Activated T-cell treated with anti-CD3 and anti-CD28 coated beads, Interleukin-2, amount 50 U/mL, for 72 hours (primary cell): ENCODE results near the gene PPP2R5D. TPM values are rescaled to one million over a fixed set of nuclear protein-coding genes. Genes with fewer than 3 reads are reported as not detected.

Experiments
- ATAC-seq, 2 donors: fragments of 150-1000 bp; cut with Tn5 transposase; replicated peaks in 1 of 2; 2 replicates each; pipeline ENCODE4 v1.10.0; 2021; ENCODE audit warnings: moderate library complexity in 2 of 2, mild to moderate bottlenecking in 1 of 2
- DNase-seq, 2 donors: peaks; one replicate each; pipeline ENCODE4 v3.0.0; 2021 to 2022; ENCODE audit warnings: mixed read lengths in 1 of 2
- H3K27ac Mint-ChIP-seq: one replicate; pipeline ENCODE4 v1.8.0; 2022; ENCODE audit warnings: mild to moderate bottlenecking, moderate library complexity, mixed read lengths
- H3K27me3 Mint-ChIP-seq: one replicate; pipeline ENCODE4 v1.8.0; 2022; ENCODE audit warnings: low read depth, mixed read lengths
- H3K36me3 Mint-ChIP-seq, 2 donors: one replicate each; pipeline ENCODE4 v1.8.0; 2022; ENCODE audit warnings: mixed read lengths in 2 of 2, mild to moderate bottlenecking in 1 of 2; ENCODE audit not compliant: insufficient read depth in 2 of 2
- H3K4me1 Mint-ChIP-seq: one replicate; pipeline ENCODE4 v1.8.0; 2022; ENCODE audit warnings: low read depth, mixed read lengths
- H3K4me3 Mint-ChIP-seq, 2 donors: one replicate each; pipeline ENCODE4 v1.8.0; 2022; ENCODE audit warnings: mild to moderate bottlenecking in 2 of 2, mixed read lengths in 2 of 2, moderate library complexity in 2 of 2
- H3K9me3 Mint-ChIP-seq, 2 donors: one replicate each; pipeline ENCODE4 v1.8.0; 2022; ENCODE audit warnings: mixed read lengths in 2 of 2
- total RNA-seq, 2 donors: library from RNA; stranded (reverse); gene quantifications; one replicate each; pipeline ENCODE4 v1.2.3, GENCODE V29; 2022

PPP2R5D gene
- total RNA-seq, 2 donors from 2014 or later = 51.3 to 60.5 TPM

GRCh38 chr6:43013097-43013842, 28.9 kb downstream of the PPP2R5D start:
- Mint-ChIP-seq H3K36me3 (peaks cover 9 to 16% of the 10 kb centered on the region in 2 donors), H3K27me3 (no peaks in the 10 kb centered on the region), H3K27ac (peak overlapping the region; percentile 70), H3K9me3 (no peaks in the 10 kb centered on the region), H3K4me3 (peak overlapping the region; percentile 94 to 99), H3K4me1 (peaks cover 65% of the 10 kb centered on the region)
- ATAC-seq (peak in 1 of 2 donors; percentile 27), DNase-seq (no peak)

- Mint-ChIP-seq H3K4me1 (peaks cover 65% of the 10 kb centered on the region), H3K27ac (peak within 1 kb of the TSS; percentile 70), H3K36me3 (peaks cover 9 to 16% of the 10 kb centered on the region in 2 donors), H3K27me3 (no peaks in the 10 kb centered on the region), H3K9me3 (no peaks in the 10 kb centered on the region), H3K4me3 (peak within 1 kb of the TSS; percentile 94 to 99)
- ATAC-seq = peak; percentile 93 to 95
- peak; percentile 99 for DNase-seq
Measured at GRCh38 chr6:43013843-43014433, 29.6 kb downstream of the PPP2R5D start, which contains the start of the genes KLHDC3 and MEA1. Gene KLHDC3, plus strand, starts transcription at chr6:43014249. Its CDS starts 2,944 bp downstream, at chr6:43017193. Gene MEA1, minus strand, starts transcription at chr6:43013946. Its CDS starts 133 bp downstream, at chr6:43013813.

- Mint-ChIP-seq H3K4me1 (peaks cover 65% of the 10 kb centered on the region), H3K9me3 (no peaks in the 10 kb centered on the region), H3K4me3 (peak overlapping the region; percentile 94 to 99), H3K36me3 (peaks cover 7 to 16% of the 10 kb centered on the region in 2 donors), H3K27ac (peak overlapping the region; percentile 70), H3K27me3 (no peaks in the 10 kb centered on the region)
- DNase-seq = no peak
- no peak for ATAC-seq
Measured at GRCh38 chr6:43014434-43014909, 30.1 kb downstream of the PPP2R5D start.

GRCh38 chr6:43016176-43016942, 32.0 kb downstream of the PPP2R5D start:
- Mint-ChIP-seq H3K4me3 (peak overlapping the region; percentile 44 to 67), H3K27me3 (no peaks in the 10 kb centered on the region), H3K36me3 (peaks cover 6 to 17% of the 10 kb centered on the region in 2 donors), H3K4me1 (peaks cover 63% of the 10 kb centered on the region), H3K9me3 (no peaks in the 10 kb centered on the region), H3K27ac (no peak overlapping the region)
- ATAC-seq (no peak), DNase-seq (no peak)

GRCh38 chr6:43016943-43017334, 32.6 kb downstream of the PPP2R5D start:
- no peaks in the 10 kb centered on the region for H3K27me3 Mint-ChIP-seq
- no peak for DNase-seq
- H3K36me3 Mint-ChIP-seq = peaks cover 4 to 17% of the 10 kb centered on the region in 2 donors
- no peaks in the 10 kb centered on the region for H3K9me3 Mint-ChIP-seq
- H3K27ac Mint-ChIP-seq = no peak overlapping the region
- H3K4me1 Mint-ChIP-seq = peaks cover 58% of the 10 kb centered on the region
- no peak for ATAC-seq
- no peak overlapping the region for H3K4me3 Mint-ChIP-seq

GRCh38 chr6:43019152-43019551, 34.8 kb downstream of the PPP2R5D start:
- Mint-ChIP-seq H3K27ac (no peak overlapping the region), H3K4me3 (no peak overlapping the region), H3K27me3 (no peaks in the 10 kb centered on the region), H3K36me3 (peaks cover 5 to 19% of the 10 kb centered on the region in 2 donors), H3K9me3 (no peaks in the 10 kb centered on the region), H3K4me1 (peaks cover 55% of the 10 kb centered on the region)
- no peak for ATAC-seq
- no peak for DNase-seq

GRCh38 chr6:43020052-43020705, 35.8 kb downstream of the PPP2R5D start:
- Mint-ChIP-seq H3K4me1 (peaks cover 55% of the 10 kb centered on the region), H3K27me3 (no peaks in the 10 kb centered on the region), H3K9me3 (no peaks in the 10 kb centered on the region), H3K36me3 (peaks cover 12 to 25% of the 10 kb centered on the region in 2 donors), H3K27ac (peak overlapping the region; percentile 24), H3K4me3 (peak overlapping the region; percentile 18 to 37)
- ATAC-seq (no peak), DNase-seq (no peak)

- Mint-ChIP-seq H3K4me1 (peaks cover 54% of the 10 kb centered on the region), H3K27me3 (no peaks in the 10 kb centered on the region)
- ATAC-seq = no peak
Measured at GRCh38 chr6:43020847-43021246, 36.5 kb downstream of the PPP2R5D start.

GRCh38 chr6:43021270-43022047, 37.1 kb downstream of the PPP2R5D start, which contains the start of gene RRP36:
Gene RRP36, plus strand, starts transcription at chr6:43021623. Its CDS starts 32 bp downstream, at chr6:43021655.
- Mint-ChIP-seq H3K36me3 (peaks cover 15 to 31% of the 10 kb centered on the region in 2 donors), H3K9me3 (no peaks in the 10 kb centered on the region), H3K27ac (peak within 1 kb of the TSS; percentile 80), H3K27me3 (no peaks in the 10 kb centered on the region), H3K4me3 (peak within 1 kb of the TSS; percentile 93 to 95), H3K4me1 (peaks cover 48% of the 10 kb centered on the region)
- peak; percentile 87 to 90 for ATAC-seq
- peak; percentile 72 to 79 for DNase-seq

More at GRCh38 chr6:43020847-43021246, 36.5 kb downstream of the PPP2R5D start:
- no peak for DNase-seq
- Mint-ChIP-seq H3K4me3 (peak overlapping the region; percentile 65 to 86), H3K36me3 (peaks cover 13 to 29% of the 10 kb centered on the region in 2 donors), H3K27ac (no peak overlapping the region), H3K9me3 (no peaks in the 10 kb centered on the region)

GRCh38 chr6:43024436-43024835, 40.1 kb downstream of the PPP2R5D start:
- H3K36me3 Mint-ChIP-seq = peaks cover 17 to 29% of the 10 kb centered on the region in 2 donors
- peaks cover 36% of the 10 kb centered on the region for H3K4me1 Mint-ChIP-seq
- ATAC-seq (peak; percentile 22 to 42), DNase-seq (no peak)
- no peaks in the 10 kb centered on the region for H3K27me3 Mint-ChIP-seq
- peak overlapping the region; percentile 37 to 53 for H3K4me3 Mint-ChIP-seq
- peak overlapping the region; percentile 24 for H3K27ac Mint-ChIP-seq
- no peaks in the 10 kb centered on the region for H3K9me3 Mint-ChIP-seq

- H3K9me3 Mint-ChIP-seq = no peaks in the 10 kb centered on the region
- H3K27ac Mint-ChIP-seq = no peak overlapping the region
- no peaks in the 10 kb centered on the region for H3K27me3 Mint-ChIP-seq
- peaks cover 17 to 28% of the 10 kb centered on the region in 2 donors for H3K36me3 Mint-ChIP-seq
- no peak overlapping the region for H3K4me3 Mint-ChIP-seq
- no peak for ATAC-seq
- H3K4me1 Mint-ChIP-seq = peaks cover 26% of the 10 kb centered on the region
- DNase-seq = no peak
Measured at GRCh38 chr6:43026365-43026764, 42.0 kb downstream of the PPP2R5D start.

GRCh38 chr6:43029120-43029519, 44.8 kb downstream of the PPP2R5D start:
- DNase-seq (no peak), ATAC-seq (no peak)
- Mint-ChIP-seq H3K36me3 (peaks cover 18 to 30% of the 10 kb centered on the region in 2 donors), H3K27ac (no peak overlapping the region), H3K27me3 (no peaks in the 10 kb centered on the region), H3K4me3 (no peak overlapping the region), H3K4me1 (peaks cover 9% of the 10 kb centered on the region), H3K9me3 (no peaks in the 10 kb centered on the region)
